Activated CD4-positive, alpha-beta T cell treated with anti-CD3 and anti-CD28 coated beads for 36 hours (primary cell): ENCODE data around the gene HARS1. TPM values are rescaled to one million over a fixed set of nuclear protein-coding genes. Genes with fewer than 3 reads are reported as not detected.
A peak's percentile ranks its signal among the peaks of the same experiment; 100 is the strongest.
"Not testable (repeated sequence)": the region's sequence is repeated elsewhere in the genome, so short reads cannot be mapped to it uniquely, and the experiment has no call there.

Experiments used
- ATAC-seq: fragments of 200-7000 bp; cut with Tn5 transposase; one replicate; pipeline ENCODE4 v1.10.0; 2021; ENCODE audit warnings: mild to moderate bottlenecking, moderate library complexity
- CTCF ChIA-PET: fragments of 350-600 bp; sonication (Branson Sonifier 250); formaldehyde crosslinking; loops from one replicate; lab custom pipeline; 2021; ENCODE audit warnings: antibody characterized with exemption; lab: Charles Lee
- POLR2A ChIA-PET: fragments of 350-600 bp; sonication (Branson Sonifier 250); formaldehyde crosslinking; loops from one replicate; lab custom pipeline; 2021; ENCODE audit warnings: antibody characterized with exemption, inconsistent platforms; lab: Charles Lee
- DNase-seq: peaks from one replicate; pipeline ENCODE4 v3.0.0-alpha.2; 2020
- H3K27ac Mint-ChIP-seq: one replicate; pipeline ENCODE4 v1.8.0; 2021; ENCODE audit warnings: mixed read lengths
- H3K27me3 Mint-ChIP-seq: one replicate; pipeline ENCODE4 v1.8.0; 2021; ENCODE audit warnings: mixed read lengths
- H3K36me3 Mint-ChIP-seq: one replicate; pipeline ENCODE4 v1.8.0; 2021; ENCODE audit warnings: low read depth, mixed read lengths
- H3K4me1 Mint-ChIP-seq: one replicate; pipeline ENCODE4 v1.8.0; 2021; ENCODE audit warnings: mixed read lengths
- H3K4me3 Mint-ChIP-seq: one replicate; pipeline ENCODE4 v1.8.0; 2021; ENCODE audit warnings: mild to moderate bottlenecking, moderate library complexity, mixed read lengths
- H3K9me3 Mint-ChIP-seq: one replicate; pipeline ENCODE4 v1.8.0; 2021; ENCODE audit warnings: low read depth, mixed read lengths
- intact Hi-C, 2 experiments: fragments of 100-400 bp; cut with DNase I in 1 of 2; cut with micrococcal nuclease in 1 of 2; formaldehyde crosslinking; loops; one replicate each; pipeline versions ENCODE4 v1.14.2 to v1.15.1; 2022 to 2024; cut with DNase I, micrococcal nuclease
- total RNA-seq, 2 experiments: library from RNA; stranded (reverse); gene quantifications; one replicate each; pipeline ENCODE4 v1.2.3, GENCODE V29; 2021

The HARS1 gene
- total RNA-seq, 2 experiments from 2014 or later: 83.3 to 91.0 TPM

GRCh38 chr5:140713562-140714094 lies 22.5 kb upstream of the HARS1 start:
- no peaks in the 10 kb centered on the region for H3K27me3 Mint-ChIP-seq
- CTCF ChIA-PET: no interaction called here

GRCh38 chr5:140711794-140712193 lies 20.6 kb upstream of the HARS1 start:
- no peak overlapping the region for H3K27ac Mint-ChIP-seq

More at GRCh38 chr5:140713562-140714094, 22.5 kb upstream of the HARS1 start:
- POLR2A ChIA-PET: no interaction called here
- intact Hi-C loops: loop anchor here (5.0 to 10.0 kb wide), 3 partner anchors 151 to 539 kb away; partner anchors contain the start of genes APBB3 (in 1 of the 2), CYSTM1 (in 1 of the 2), PFDN1 (in 1 of the 2) and SLC35A4 (in 1 of the 2)
- H3K4me1 Mint-ChIP-seq: peaks cover 18% of the 10 kb centered on the region
- H3K36me3 Mint-ChIP-seq: peaks cover 4% of the 10 kb centered on the region
- ATAC-seq (no peak), DNase-seq (no peak)
- H3K4me3 Mint-ChIP-seq: no peak overlapping the region
- H3K27ac Mint-ChIP-seq: no peak overlapping the region
- no peaks in the 10 kb centered on the region for H3K9me3 Mint-ChIP-seq

GRCh38 chr5:140710899-140711552 lies 19.9 kb upstream of the HARS1 start:
- ChIA-PET POLR2A (interaction anchor here (0.6 to 2.2 kb wide), 10 partner anchors 11 to 1119 kb away, joined by 3 to 11 read pairs (median 3); partner anchors contain the start of genes ANKHD1, HARS1, HARS2 and IK), CTCF (interaction anchor here (0.6 to 2.1 kb wide), 15 partner anchors 9 to 908 kb away, joined by 3 to 9 read pairs (median 4); partner anchors contain the start of genes ANKHD1, HARS1, HARS2 and ZMAT2)
- intact Hi-C loops: loop anchor here (1.0 to 10.0 kb wide), 15 partner anchors 11 to 609 kb away; partner anchors contain the start of genes APBB3 (in 2 of the 2), PFDN1 (in 2 of the 2), SLC35A4 (in 2 of the 2) and ANKHD1 (in 1 of the 2)
- peaks cover 18% of the 10 kb centered on the region for H3K4me1 Mint-ChIP-seq
- H3K27me3 Mint-ChIP-seq: no peaks in the 10 kb centered on the region
- ATAC-seq: peak; percentile 95
- peaks cover 16% of the 10 kb centered on the region for H3K36me3 Mint-ChIP-seq
- peak overlapping the region; percentile 97 for H3K27ac Mint-ChIP-seq
- peak overlapping the region; percentile 86 for H3K4me3 Mint-ChIP-seq
- peak; percentile 93 for DNase-seq
- no peaks in the 10 kb centered on the region for H3K9me3 Mint-ChIP-seq

More at GRCh38 chr5:140711794-140712193, 20.6 kb upstream of the HARS1 start:
- intact Hi-C loops: loop anchor here (1.0 to 10.0 kb wide), 15 partner anchors 11 to 609 kb away; partner anchors contain the start of genes APBB3 (in 2 of the 2), PFDN1 (in 2 of the 2), SLC35A4 (in 2 of the 2) and ANKHD1 (in 1 of the 2)
- ChIA-PET POLR2A (interaction anchor here (0.6 to 2.2 kb wide), 6 partner anchors 12 to 310 kb away, joined by 3 to 11 read pairs (median 4); partner anchors contain the start of genes ANKHD1, HARS1, HARS2 and IK), CTCF (interaction anchor here (0.6 to 2.1 kb wide), 12 partner anchors 8 to 499 kb away, joined by 3 to 9 read pairs (median 4); partner anchors contain the start of genes ANKHD1, HARS1, HARS2 and ZMAT2)
- DNase-seq: no peak
- ATAC-seq: no peak
- Mint-ChIP-seq H3K36me3 (peaks cover 10% of the 10 kb centered on the region), H3K4me1 (peaks cover 18% of the 10 kb centered on the region), H3K4me3 (peak overlapping the region; percentile 86), H3K9me3 (no peaks in the 10 kb centered on the region), H3K27me3 (no peaks in the 10 kb centered on the region)

GRCh38 chr5:140708787-140709186 lies 17.6 kb upstream of the HARS1 start:
- ATAC-seq, intact Hi-C loops, H3K9me3 Mint-ChIP-seq, H3K4me3 Mint-ChIP-seq, DNase-seq, H3K27ac Mint-ChIP-seq, H3K27me3 Mint-ChIP-seq: not testable (repeated sequence)
- peaks cover 32% of the 10 kb centered on the region for H3K36me3 Mint-ChIP-seq
- H3K4me1 Mint-ChIP-seq: peaks cover 18% of the 10 kb centered on the region
- CTCF ChIA-PET: interaction anchor here (1.1 kb wide), 1 partner anchor 10 kb away, joined by 4 read pairs; no protein-coding TSS in a partner anchor
- POLR2A ChIA-PET: interaction anchor here (0.6 kb wide), 1 partner anchor 469 kb away, joined by 3 read pairs; no protein-coding TSS in a partner anchor

GRCh38 chr5:140707812-140708211 lies 16.6 kb upstream of the HARS1 start:
- H3K4me1 Mint-ChIP-seq: peaks cover 18% of the 10 kb centered on the region
- CTCF ChIA-PET: interaction anchor here (0.6 to 1.1 kb wide), 3 partner anchors 9 to 347 kb away, joined by 3 to 4 read pairs (median 4); no protein-coding TSS in a partner anchor
- peak overlapping the region; percentile 47 for H3K27ac Mint-ChIP-seq
- POLR2A ChIA-PET: no interaction called here
- H3K4me3 Mint-ChIP-seq: no peak overlapping the region
- intact Hi-C loops: no loop called here
- peaks cover 37% of the 10 kb centered on the region for H3K36me3 Mint-ChIP-seq
- H3K27me3 Mint-ChIP-seq: no peaks in the 10 kb centered on the region
- H3K9me3 Mint-ChIP-seq: no peaks in the 10 kb centered on the region
- ATAC-seq (no peak), DNase-seq (no peak)

- intact Hi-C loops: loop anchor here (1.0 to 5.0 kb wide), 7 partner anchors 9 to 299 kb away; partner anchors contain the start of genes ANKHD1 (in 2 of the 2), HARS1 (in 2 of the 2), HARS2 (in 2 of the 2) and IK (in 2 of the 2)
- DNase-seq (peak; percentile 96), ATAC-seq (peak; percentile 100)
- Mint-ChIP-seq H3K27me3 (no peaks in the 10 kb centered on the region), H3K36me3 (peaks cover 74% of the 10 kb centered on the region), H3K4me1 (peaks cover 24% of the 10 kb centered on the region), H3K4me3 (peak within 1 kb of the TSS; percentile 94), H3K27ac (peak within 1 kb of the TSS; percentile 94), H3K9me3 (no peaks in the 10 kb centered on the region)
- POLR2A ChIA-PET: interaction anchor here (0.5 to 1.6 kb wide), 9 partner anchors 9 to 999 kb away, joined by 3 to 15 read pairs (median 3); partner anchors contain the start of genes ANKHD1, HARS1, HARS2 and IK
- CTCF ChIA-PET: interaction anchor here (0.6 to 1.5 kb wide), 13 partner anchors 9 to 913 kb away, joined by 3 to 11 read pairs (median 3); partner anchors contain the start of genes ANKHD1, APBB3, HARS1 and HARS2
These were observed 9.3 kb upstream of the HARS1 start, which contains the start of gene ZMAT2 for GRCh38 chr5:140700177-140701144. ZMAT2 (plus strand) TSS chr5:140700447; CDS start chr5:140700461, 14 bp downstream.

GRCh38 chr5:140696891-140697492 lies 5.8 kb upstream of the HARS1 start:
- no peak overlapping the region for H3K4me3 Mint-ChIP-seq
- H3K27me3 Mint-ChIP-seq: no peaks in the 10 kb centered on the region
- no peaks in the 10 kb centered on the region for H3K9me3 Mint-ChIP-seq
- ChIA-PET POLR2A (interaction anchor here (0.7 kb wide), 1 partner anchor 14 kb away, joined by 3 read pairs; no protein-coding TSS in a partner anchor), CTCF (interaction anchor here (0.7 to 0.8 kb wide), 3 partner anchors 23 to 456 kb away, joined by 3 read pairs; no protein-coding TSS in a partner anchor)
- H3K27ac Mint-ChIP-seq: no peak overlapping the region
- H3K4me1 Mint-ChIP-seq: peaks cover 32% of the 10 kb centered on the region
- intact Hi-C loops: loop anchor here in 1 of 2 experiments (10.0 kb wide), 1 partner anchor 582 kb away; the partner anchor contains the start of gene PURA
- peaks cover 65% of the 10 kb centered on the region for H3K36me3 Mint-ChIP-seq
- DNase-seq (no peak), ATAC-seq (no peak)

GRCh38 chr5:140694276-140694675 lies 3.1 kb upstream of the HARS1 start:
- CTCF ChIA-PET: interaction anchor here (0.9 to 1.9 kb wide), 2 partner anchors 8 to 139 kb away, joined by 3 to 6 read pairs; no protein-coding TSS in a partner anchor
- Mint-ChIP-seq H3K4me1 (peaks cover 35% of the 10 kb centered on the region), H3K9me3 (no peaks in the 10 kb centered on the region), H3K36me3 (peaks cover 57% of the 10 kb centered on the region), H3K27ac (no peak overlapping the region), H3K4me3 (no peak overlapping the region), H3K27me3 (no peaks in the 10 kb centered on the region)
- ATAC-seq (no peak), DNase-seq (no peak)
- intact Hi-C loops: loop anchor here in 1 of 2 experiments (10.0 kb wide), 1 partner anchor 579 kb away; the partner anchor contains the start of gene PURA
- POLR2A ChIA-PET: interaction anchor here (0.7 kb wide), 1 partner anchor 17 kb away, joined by 4 read pairs; no protein-coding TSS in a partner anchor

- POLR2A ChIA-PET: interaction anchor here (0.6 to 1.6 kb wide), 10 partner anchors 10 to 46 kb away, joined by 3 to 15 read pairs (median 4); partner anchors contain the start of genes DND1, IK, NDUFA2 and WDR55
- ATAC-seq (no peak), DNase-seq (no peak)
- Mint-ChIP-seq H3K4me3 (peak overlapping the region; percentile 97), H3K27me3 (no peaks in the 10 kb centered on the region), H3K9me3 (no peaks in the 10 kb centered on the region), H3K36me3 (peaks cover 43% of the 10 kb centered on the region), H3K27ac (peak overlapping the region; percentile 98), H3K4me1 (peaks cover 38% of the 10 kb centered on the region)
- intact Hi-C loops: loop anchor here (2.0 to 10.0 kb wide), 2 partner anchors 52 to 576 kb away; partner anchors contain the start of genes PURA (in 1 of the 2) and TMCO6 (in 1 of the 2)
- CTCF ChIA-PET: interaction anchor here (0.7 to 1.6 kb wide), 7 partner anchors 10 to 327 kb away, joined by 4 to 11 read pairs (median 5); partner anchors contain the start of genes IK, NDUFA2, SLC35A4 and ZMAT2
These were observed 716 bp downstream of the HARS1 start for GRCh38 chr5:140690376-140690932.
